Measurements from ENCODE around the gene OR7G1. TPM values are rescaled to one million over a fixed set of nuclear protein-coding genes. Genes with fewer than 3 reads are reported as not detected.
"Not testable (repeated sequence)": the region's sequence is repeated elsewhere in the genome, so short reads cannot be mapped to it uniquely, and the experiment has no call there.

OR7G1 gene
- total RNA-seq, 2 donors from 2014 or later, result not detected

DNA sequence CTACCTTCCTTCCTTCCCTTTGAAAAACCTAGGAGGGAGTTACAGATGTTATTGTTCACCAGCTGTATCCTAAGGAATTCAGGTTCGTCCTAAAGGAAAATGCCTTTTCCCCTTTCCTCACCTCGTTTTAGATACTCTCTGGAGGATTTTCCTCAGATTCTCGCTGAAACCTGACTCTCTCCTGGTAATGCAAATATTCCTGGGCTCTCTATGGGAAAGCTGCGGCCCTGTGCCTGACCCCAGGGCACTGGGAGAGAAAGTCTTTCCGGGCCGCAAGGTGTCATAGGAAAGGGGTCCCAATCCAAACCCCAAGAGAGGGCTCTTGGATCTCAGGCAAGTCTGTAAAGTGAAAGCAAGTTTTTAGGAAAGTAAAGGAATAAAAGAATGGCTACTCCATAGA, 41.8 kb downstream of the OR7G1 start:
- no peak for TF ChIP-seq CTCF (IDR thresholded peaks at IDR 0.05)
- no peak for DNase-seq (ENCODE audit: low spot score)
- H3K27me3 ChIP-seq (replicated peaks; ENCODE audit: insufficient read depth), result no peaks in the 10 kb centered on the region
- no peak overlapping the region for H3K27ac ChIP-seq
- H3K4me3 ChIP-seq, result no peak overlapping the region
- no peaks in the 10 kb centered on the region for H3K36me3 ChIP-seq
- peaks cover 0 to 12% of the 10 kb centered on the region in 2 donors for H3K4me1 ChIP-seq (ENCODE audit: control insufficient read depth in 1 of 2, low read depth in 2 of 2)
- no peak for ATAC-seq (ENCODE audit: insufficient number of reproducible peaks, low FRiP score, low read depth)
- H3K9me3 ChIP-seq, result no peaks in the 10 kb centered on the region

DNA sequence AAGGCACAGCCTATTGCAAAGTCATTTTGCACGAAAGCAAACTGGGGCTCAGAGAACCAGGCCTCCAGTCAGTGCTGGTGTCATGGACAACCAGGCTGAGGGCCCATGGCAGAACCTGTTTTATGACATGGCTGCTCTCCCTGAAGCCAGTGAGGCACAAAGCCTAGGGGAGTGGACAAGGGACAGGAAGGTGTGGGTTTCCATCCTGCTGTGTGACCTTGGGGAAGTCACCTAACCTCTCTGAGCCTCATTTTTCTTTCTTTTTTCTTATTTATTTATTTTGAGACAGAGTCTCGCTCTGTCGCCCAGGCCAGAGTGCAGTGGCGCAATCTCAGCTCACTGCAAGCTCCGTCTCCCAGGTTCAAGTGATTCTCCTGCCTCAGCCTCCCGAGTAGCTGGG, 43.8 kb downstream of the OR7G1 start:
- not testable (repeated sequence) for DNase-seq (ENCODE audit: low spot score); H3K4me3 ChIP-seq; ATAC-seq (ENCODE audit: insufficient number of reproducible peaks, low FRiP score, low read depth); H3K27ac ChIP-seq; H3K27me3 ChIP-seq (replicated peaks; ENCODE audit: insufficient read depth); H3K9me3 ChIP-seq; H3K36me3 ChIP-seq
- H3K4me1 ChIP-seq (ENCODE audit: control insufficient read depth in 1 of 2, low read depth in 2 of 2), result peaks cover 0 to 12% of the 10 kb centered on the region in 2 donors

- Histone ChIP-seq H3K4me3 (no peak overlapping the region), H3K27me3 (replicated peaks; ENCODE audit: insufficient read depth) (no peaks in the 10 kb centered on the region)
- no peak for TF ChIP-seq CTCF (IDR thresholded peaks at IDR 0.05)
These were observed 45.5 kb downstream of the OR7G1 start for GRCh38 chr19:9070066-9070465.

DNA sequence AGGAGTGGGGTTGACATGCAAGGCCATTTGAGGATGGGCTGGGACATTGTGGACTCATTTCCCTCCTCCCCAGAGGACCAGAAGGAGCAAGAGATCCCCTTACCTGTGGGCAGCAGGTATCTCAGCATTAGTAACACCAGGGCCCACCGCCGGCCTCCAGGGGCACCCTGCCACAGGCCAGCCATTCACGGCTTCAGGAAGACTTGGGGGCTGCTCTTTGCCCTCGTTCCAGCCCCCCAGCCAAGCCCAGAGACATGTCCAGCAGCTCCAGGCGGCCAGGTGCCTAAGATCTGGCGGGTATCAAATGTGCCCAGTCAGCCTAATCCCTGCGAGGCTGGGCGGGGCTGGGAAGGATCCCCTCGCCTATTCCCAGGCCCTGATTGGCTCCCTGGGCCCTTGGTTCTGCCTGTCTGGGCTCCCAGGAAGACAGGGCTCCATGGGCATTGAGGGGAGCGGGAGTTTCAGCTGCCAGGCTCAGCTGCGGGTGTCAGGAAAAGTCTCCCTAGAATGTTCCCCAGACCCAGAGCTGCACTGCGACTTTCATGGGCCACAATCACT, 50.0 kb downstream of the OR7G1 start:
- TF ChIP-seq CTCF (IDR thresholded peaks at IDR 0.05), result no peak
- DNase-seq (ENCODE audit: low spot score) (no peak), ATAC-seq (ENCODE audit: insufficient number of reproducible peaks, low FRiP score, low read depth) (no peak)
- Histone ChIP-seq H3K27me3 (replicated peaks; ENCODE audit: insufficient read depth) (no peaks in the 10 kb centered on the region), H3K9me3 (no peaks in the 10 kb centered on the region), H3K36me3 (no peaks in the 10 kb centered on the region), H3K4me3 (no peak overlapping the region), H3K27ac (no peak overlapping the region), H3K4me1 (ENCODE audit: control insufficient read depth in 1 of 2, low read depth in 2 of 2) (no peaks in the 10 kb centered on the region)

More at GRCh38 chr19:9070066-9070465, 45.5 kb downstream of the OR7G1 start:
- DNase-seq (ENCODE audit: low spot score), result no peak
- H3K4me1 ChIP-seq (ENCODE audit: control insufficient read depth in 1 of 2, low read depth in 2 of 2), result peaks cover 0 to 3% of the 10 kb centered on the region in 2 donors
- no peaks in the 10 kb centered on the region for H3K36me3 ChIP-seq
- no peak for ATAC-seq (ENCODE audit: insufficient number of reproducible peaks, low FRiP score, low read depth)
- no peak overlapping the region for H3K27ac ChIP-seq
- H3K9me3 ChIP-seq, result no peaks in the 10 kb centered on the region

Other genes starting within 250 kb of the OR7G1 start
- gene MUC16, start 105.4 kb downstream of the OR7G1 start, total RNA-seq, result under 1 TPM in 1 of 2 donors, not detected in 1; under 0.01 TPM
- not detected for gene OR1M1, start 28.7 kb downstream of the OR7G1 start, total RNA-seq
- not detected for gene OR7G2, start 8.3 kb downstream of the OR7G1 start, total RNA-seq
- not detected for gene OR7G3, start 11.2 kb upstream of the OR7G1 start, total RNA-seq
- gene ZNF317, start 24.6 kb upstream of the OR7G1 start, total RNA-seq, result 10 to 100 TPM; 13.5 to 20.3 TPM
- not detected for gene OR7D2, start 63.2 kb upstream of the OR7G1 start, total RNA-seq
- not detected for gene OR7D4, start 103.8 kb upstream of the OR7G1 start, total RNA-seq
- not detected for gene OR7E24, start 135.2 kb upstream of the OR7G1 start, total RNA-seq
- gene ZNF699, start 194.1 kb upstream of the OR7G1 start, total RNA-seq, result 10 to 100 TPM; 11.6 to 33.6 TPM
- gene ZNF559, start 208.4 kb upstream of the OR7G1 start, total RNA-seq, result 10 to 100 TPM; 22.7 to 26.5 TPM
- gene ZNF177, start 247.2 kb upstream of the OR7G1 start, total RNA-seq, result 1 to 10 TPM; 1.9 to 4.2 TPM